Liver (tissue), 9 donors: Measurements from ENCODE around the gene VDAC1. TPM values are rescaled to one million over a fixed set of nuclear protein-coding genes. Genes with fewer than 3 reads are reported as not detected.

Experiments
- DNase-seq: peaks from one replicate; pipeline ENCODE4 v3.0.0-alpha.2; 2017; ENCODE audit warnings: low spot score
- H3K27ac ChIP-seq, 2 donors: one replicate each; pipeline ENCODE4 v1.7.0; 2013; ENCODE audit warnings: inconsistent platforms in 2 of 2, low read length in 2 of 2, control low read depth in 1 of 2, low read depth in 1 of 2, mild to moderate bottlenecking in 1 of 2
- H3K27me3 ChIP-seq, 4 donors: one replicate each; pipeline versions ENCODE4 v1.6.1 to v1.7.0; 2013; ENCODE audit warnings: low read length in 3 of 4, inconsistent platforms in 1 of 4, mild to moderate bottlenecking in 1 of 4, moderate library complexity in 1 of 4; ENCODE audit not compliant: control insufficient read depth in 4 of 4, insufficient read depth in 4 of 4
- H3K36me3 ChIP-seq, 4 donors: one replicate each; pipeline versions ENCODE4 v1.6.1 to v1.7.0; 2013; ENCODE audit warnings: low read length in 3 of 4, mild to moderate bottlenecking in 3 of 4, low read depth in 1 of 4, moderate library complexity in 1 of 4; ENCODE audit not compliant: control insufficient read depth in 4 of 4, insufficient read depth in 3 of 4
- H3K4me1 ChIP-seq, 4 donors: one replicate each; pipeline versions ENCODE4 v1.6.1 to v1.7.0; 2013; ENCODE audit warnings: low read length in 3 of 4, mild to moderate bottlenecking in 3 of 4, moderate library complexity in 1 of 4; ENCODE audit not compliant: control insufficient read depth in 4 of 4, insufficient read depth in 4 of 4
- H3K4me3 ChIP-seq, 3 donors: one replicate each; pipeline versions ENCODE4 v1.6.1 to v1.7.0; 2013; ENCODE audit warnings: low read length in 3 of 3, control low read depth in 1 of 3, low read depth in 1 of 3, mild to moderate bottlenecking in 1 of 3
- H3K9ac ChIP-seq, 2 donors: one replicate each; pipeline ENCODE4 v1.7.0; 2013; ENCODE audit warnings: low read length in 2 of 2, mild to moderate bottlenecking in 2 of 2, moderate library complexity in 2 of 2, control low read depth in 1 of 2, low read depth in 1 of 2
- H3K9me3 ChIP-seq, 4 donors: one replicate each; pipeline versions ENCODE4 v1.6.1 to v1.7.0; 2013; ENCODE audit warnings: low read length in 3 of 4; ENCODE audit not compliant: control insufficient read depth in 4 of 4
- ATF3 ChIP-seq: IDR thresholded peaks from 2 replicates; pipeline ENCODE4 v1.6.1; 2016; ENCODE audit warnings: antibody characterized with exemption
- CTCF ChIP-seq: fragments of 150-350 bp; IDR thresholded peaks from 2 replicates; pipeline ENCODE4 v1.5.1; 2017; ENCODE audit warnings: improper control_type of control experiment, low read depth, low read length; ENCODE audit not compliant: missing input control
- EGR1 ChIP-seq, 2 donors: IDR thresholded peaks; 2 replicates each; pipeline ENCODE4 v1.6.1; 2016 to 2018; ENCODE audit warnings: antibody characterized with exemption in 2 of 2, low read depth in 2 of 2
- FOXA1 ChIP-seq: IDR thresholded peaks from 2 replicates; pipeline ENCODE4 v1.6.1; 2016; ENCODE audit warnings: antibody characterized with exemption
- FOXA2 ChIP-seq: IDR thresholded peaks from 2 replicates; pipeline ENCODE4 v1.6.1; 2016; ENCODE audit warnings: antibody characterized with exemption
- GABPA ChIP-seq, 2 donors: IDR thresholded peaks in 1 of 2; conservative IDR thresholded peaks in 1 of 2; 2 replicates each; pipeline ENCODE4 v1.6.1; 2016; ENCODE audit warnings: antibody characterized with exemption in 2 of 2, mild to moderate bottlenecking in 1 of 2, moderate library complexity in 1 of 2
- HNF4A ChIP-seq, 2 donors: conservative IDR thresholded peaks; 2 replicates each; pipeline ENCODE4 v1.6.1; 2016; ENCODE audit warnings: antibody characterized with exemption in 2 of 2, mild to moderate bottlenecking in 2 of 2
- HNF4G ChIP-seq: IDR thresholded peaks from 2 replicates; pipeline ENCODE4 v1.6.1; 2016; ENCODE audit warnings: antibody characterized with exemption
- JUND ChIP-seq, 2 donors: IDR thresholded peaks; 2 replicates each; pipeline ENCODE4 v1.6.1; 2016; ENCODE audit warnings: antibody characterized with exemption in 2 of 2
- MAX ChIP-seq: IDR thresholded peaks from 2 replicates; pipeline ENCODE4 v1.6.1; 2016; ENCODE audit warnings: antibody characterized with exemption
- NR2F2 ChIP-seq: IDR thresholded peaks from 2 replicates; pipeline ENCODE4 v1.6.1; 2016; ENCODE audit warnings: antibody characterized with exemption
- RAD21 ChIP-seq, 2 donors: IDR thresholded peaks; 2 replicates each; pipeline ENCODE4 v1.6.1; 2016; ENCODE audit warnings: antibody characterized with exemption in 2 of 2, mild to moderate bottlenecking in 2 of 2
- REST ChIP-seq: IDR thresholded peaks from 2 replicates; pipeline ENCODE4 v1.6.1; 2016; ENCODE audit warnings: antibody characterized with exemption, mild to moderate bottlenecking
- RXRA ChIP-seq, 2 donors: IDR thresholded peaks; 2 replicates each; pipeline ENCODE4 v1.6.1; 2017 to 2018; ENCODE audit warnings: antibody characterized with exemption in 2 of 2, mild to moderate bottlenecking in 1 of 2
- SP1 ChIP-seq: IDR thresholded peaks from 2 replicates; pipeline ENCODE4 v1.6.1; 2018; ENCODE audit warnings: antibody characterized with exemption, mild to moderate bottlenecking
- TAF1 ChIP-seq: conservative IDR thresholded peaks from 2 replicates; pipeline ENCODE4 v1.6.1; 2016; ENCODE audit warnings: antibody characterized with exemption, mild to moderate bottlenecking
- YY1 ChIP-seq: IDR thresholded peaks from 2 replicates; pipeline ENCODE4 v1.6.1; 2016; ENCODE audit warnings: antibody characterized with exemption, mild to moderate bottlenecking
- WGBS: extraction: QIAGEN DNeasy Blood & Tissue Kit; methylation state at CpG from one replicate; pipeline ENCODE4 v1.1.7; 2013; 5-methylcytosine and 5-hydroxymethylcytosine counted together
- polyA plus RNA-seq, 2 donors: library from polyadenylated mRNA; stranded (reverse) in 1 of 2; unstranded in 1 of 2; fragments of 200-250 nt in 1 of 2; fragments of >200 nt in 1 of 2; fragmentation: Nextera tagmentation in 1 of 2; extraction: Ambion mirVana in 1 of 2; gene quantifications; one replicate each; pipeline versions ENCODE4 v1.2.1 to v1.2.3, GENCODE V29; 2013 to 2015
- total RNA-seq, 2 donors: library from RNA; depleted of rRNA; stranded (reverse); fragments of >200 nt; gene quantifications; one replicate each; pipeline ENCODE4 v1.2.3, GENCODE V29; 2014
- TF ChIP-seq, protein P1 (sequence below): IDR thresholded peaks from 2 replicates; pipeline ENCODE4 v1.6.1; 2016; ENCODE audit warnings: antibody characterized with exemption
- donor health status: healthy.
- donor health status: healthy.
- donor health status: healthy.
- donor health status: healthy.
- donor health status: healthy.

VDAC1 gene
- total and polyA plus RNA-seq, 4 donors = 85.4 to 139 (median 121) TPM

- Histone ChIP-seq H3K27me3 (no peaks in the 10 kb centered on the region), H3K9me3 (no peaks in the 10 kb centered on the region), H3K4me3 (no peak overlapping the region), H3K27ac (no peak overlapping the region), H3K4me1 (peaks cover 12 to 34% (median 19%) of the 10 kb centered on the region in 4 donors), H3K9ac (no peak overlapping the region), H3K36me3 (peaks cover 17 to 44% (median 31%) of the 10 kb centered on the region in 4 donors)
- 94% methylated on average over 5 of the region's 5 CpGs for WGBS
- DNase-seq = no peak
- no peak for TF ChIP-seq RAD21 (IDR thresholded peaks at IDR 0.05)
- no peak for TF ChIP-seq GABPA (IDR thresholded peaks at IDR 0.05 in 1 of 2, conservative IDR thresholded peaks at IDR 0.05 in 1 of 2)
- TF ChIP-seq HNF4G = no peak
- TF ChIP-seq, protein P1, sequence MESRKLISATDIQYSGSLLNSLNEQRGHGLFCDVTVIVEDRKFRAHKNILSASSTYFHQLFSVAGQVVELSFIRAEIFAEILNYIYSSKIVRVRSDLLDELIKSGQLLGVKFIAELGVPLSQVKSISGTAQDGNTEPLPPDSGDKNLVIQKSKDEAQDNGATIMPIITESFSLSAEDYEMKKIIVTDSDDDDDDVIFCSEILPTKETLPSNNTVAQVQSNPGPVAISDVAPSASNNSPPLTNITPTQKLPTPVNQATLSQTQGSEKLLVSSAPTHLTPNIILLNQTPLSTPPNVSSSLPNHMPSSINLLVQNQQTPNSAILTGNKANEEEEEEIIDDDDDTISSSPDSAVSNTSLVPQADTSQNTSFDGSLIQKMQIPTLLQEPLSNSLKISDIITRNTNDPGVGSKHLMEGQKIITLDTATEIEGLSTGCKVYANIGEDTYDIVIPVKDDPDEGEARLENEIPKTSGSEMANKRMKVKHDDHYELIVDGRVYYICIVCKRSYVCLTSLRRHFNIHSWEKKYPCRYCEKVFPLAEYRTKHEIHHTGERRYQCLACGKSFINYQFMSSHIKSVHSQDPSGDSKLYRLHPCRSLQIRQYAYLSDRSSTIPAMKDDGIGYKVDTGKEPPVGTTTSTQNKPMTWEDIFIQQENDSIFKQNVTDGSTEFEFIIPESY = no peak
- TF ChIP-seq MAX = no peak
- TF ChIP-seq FOXA1 = no peak
- no peak for TF ChIP-seq FOXA2
- TF ChIP-seq CTCF = no peak
- no peak for TF ChIP-seq SP1
- no peak for TF ChIP-seq JUND (IDR thresholded peaks at IDR 0.05)
- no peak for TF ChIP-seq RXRA (IDR thresholded peaks at IDR 0.05)
- no peak for TF ChIP-seq EGR1 (IDR thresholded peaks at IDR 0.05; ENCODE audit: low read depth in 2 of 2)
- no peak for TF ChIP-seq ATF3
- no peak for TF ChIP-seq HNF4A (conservative IDR thresholded peaks at IDR 0.05)
- no peak for TF ChIP-seq REST
- no peak for TF ChIP-seq YY1
- TF ChIP-seq TAF1 = no peak
- TF ChIP-seq NR2F2 = no peak
Observed at GRCh38 chr5:133991171-133991910, 13.4 kb downstream of the VDAC1 start.
